ENCODE measurements around the gene UBR3.

Gene UBR3

DNA sequence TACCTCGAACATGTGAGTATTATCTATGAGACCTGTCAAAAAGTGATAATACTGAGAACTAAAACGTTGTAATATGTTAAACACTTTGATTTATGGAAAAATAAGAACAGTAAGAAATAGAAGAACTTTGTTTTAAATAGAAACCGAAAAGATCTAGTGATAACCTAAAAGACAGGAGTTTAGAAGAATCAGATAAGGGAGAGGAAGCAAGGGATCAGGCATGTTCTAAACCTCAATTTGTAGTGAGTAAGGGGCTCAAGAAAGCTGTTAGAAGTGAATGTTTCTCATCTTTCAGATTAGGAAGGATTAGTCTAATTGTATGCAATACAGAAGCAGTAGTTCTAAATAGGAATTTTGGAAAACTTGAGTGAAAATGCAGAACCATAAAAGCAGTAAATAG is 182.0 kb downstream of the UBR3 start:
- DNase-seq: no peak

DNA sequence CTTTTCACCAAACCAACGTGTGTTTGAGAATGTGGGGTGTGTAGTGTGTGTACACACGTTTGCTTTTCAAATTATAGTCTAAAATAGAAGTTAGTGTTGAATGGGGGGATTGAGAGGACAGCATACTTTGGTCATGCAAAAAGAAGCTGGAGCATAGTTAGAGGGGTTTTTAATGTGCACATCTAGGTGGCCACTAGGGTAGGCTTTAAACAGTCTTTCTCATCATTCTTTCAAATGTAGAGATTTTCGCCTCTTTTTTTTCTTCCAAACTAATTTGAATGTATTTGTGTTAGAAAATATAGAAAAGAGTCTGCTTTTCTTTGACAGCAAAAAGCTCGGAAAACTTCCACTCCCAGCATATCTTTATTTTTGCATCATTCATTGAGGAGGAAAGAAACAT is 185.5 kb downstream of the UBR3 start:
- no peak for DNase-seq

DNA sequence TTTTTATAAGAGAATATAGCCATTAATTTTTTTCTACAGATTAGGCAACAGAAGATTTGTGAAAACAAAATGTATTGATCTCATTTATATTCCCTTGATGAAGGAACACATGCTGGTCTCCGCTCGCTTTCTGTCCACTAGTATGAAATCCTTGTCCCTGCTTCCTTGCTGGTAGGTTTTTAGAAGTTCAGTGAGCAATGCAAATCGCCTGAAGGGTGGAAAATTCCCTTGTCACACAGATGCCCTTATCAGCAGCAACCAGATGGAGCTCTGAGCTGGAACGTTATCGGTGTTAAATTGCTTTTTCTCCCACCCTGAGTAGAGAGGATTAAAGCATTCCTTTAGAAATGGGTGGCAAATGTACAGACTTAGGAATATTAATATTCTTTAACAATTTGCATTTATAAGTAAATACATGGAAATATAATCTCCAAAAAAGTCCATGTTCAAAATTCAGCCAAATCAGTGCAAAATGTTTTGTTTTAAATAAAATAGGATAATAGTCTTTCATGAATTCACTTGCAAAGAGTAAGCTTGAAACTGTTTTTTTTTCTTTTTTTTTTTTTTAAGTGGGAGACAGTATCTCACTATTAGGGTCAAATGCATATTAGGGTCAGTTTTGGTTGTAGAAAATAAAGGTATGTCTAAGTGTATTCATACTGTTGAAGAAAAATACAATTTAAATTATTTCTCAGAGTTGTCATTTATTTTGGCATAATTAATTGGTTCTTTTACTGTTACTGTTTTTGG is 186.7 kb downstream of the UBR3 start:
- no peak for DNase-seq

DNA sequence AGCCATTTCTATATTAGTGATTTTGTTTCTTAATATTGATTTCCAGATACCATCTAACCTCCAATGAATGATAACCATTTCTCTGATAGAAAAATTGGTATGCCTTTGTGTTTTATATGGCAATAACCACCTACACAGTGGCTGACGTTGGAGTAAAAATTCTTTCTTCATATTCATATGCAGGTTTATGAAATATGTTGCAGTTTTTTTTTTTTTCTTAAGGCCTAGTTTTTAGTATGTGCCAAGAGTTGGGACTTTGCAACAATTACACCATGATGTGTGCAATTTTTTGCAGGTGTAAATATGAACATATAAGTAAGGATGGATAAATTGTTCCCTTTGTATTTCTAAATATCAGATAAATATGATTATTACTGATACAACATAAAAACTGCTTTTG is 187.5 kb downstream of the UBR3 start:
- DNase-seq: no peak

DNA sequence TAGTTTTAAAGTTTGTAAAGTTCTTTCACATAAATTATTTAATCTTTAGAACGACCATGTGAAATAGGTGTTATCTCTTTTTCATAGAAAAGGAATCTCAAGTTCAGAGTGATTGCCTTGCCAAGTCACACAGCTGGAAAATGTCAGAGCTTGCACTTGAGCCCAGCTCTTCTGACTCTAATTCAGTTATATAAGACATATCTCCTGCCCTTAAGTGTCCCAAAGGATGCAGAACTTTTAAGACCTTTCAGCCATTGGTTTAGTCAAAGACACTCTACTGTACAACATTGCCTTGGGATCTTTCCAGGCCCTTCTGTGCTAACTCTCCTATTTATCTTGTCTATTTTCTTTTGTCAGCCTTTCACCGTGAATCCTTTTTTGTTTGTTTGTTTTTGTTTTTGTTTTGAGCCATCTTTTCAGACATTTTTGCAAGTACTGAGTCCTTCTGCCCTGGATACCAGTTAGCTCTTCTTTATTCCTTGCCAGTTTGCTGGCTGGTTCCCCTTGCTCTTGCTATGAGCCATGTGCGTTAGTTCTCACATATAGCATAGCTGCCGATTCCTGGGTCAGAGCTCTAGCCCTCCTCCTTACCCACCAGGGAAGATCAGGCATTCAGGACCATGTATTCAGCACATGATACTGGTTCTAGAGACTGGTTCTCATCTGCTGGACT is 190.7 kb downstream of the UBR3 start:
- no peak for DNase-seq

DNA sequence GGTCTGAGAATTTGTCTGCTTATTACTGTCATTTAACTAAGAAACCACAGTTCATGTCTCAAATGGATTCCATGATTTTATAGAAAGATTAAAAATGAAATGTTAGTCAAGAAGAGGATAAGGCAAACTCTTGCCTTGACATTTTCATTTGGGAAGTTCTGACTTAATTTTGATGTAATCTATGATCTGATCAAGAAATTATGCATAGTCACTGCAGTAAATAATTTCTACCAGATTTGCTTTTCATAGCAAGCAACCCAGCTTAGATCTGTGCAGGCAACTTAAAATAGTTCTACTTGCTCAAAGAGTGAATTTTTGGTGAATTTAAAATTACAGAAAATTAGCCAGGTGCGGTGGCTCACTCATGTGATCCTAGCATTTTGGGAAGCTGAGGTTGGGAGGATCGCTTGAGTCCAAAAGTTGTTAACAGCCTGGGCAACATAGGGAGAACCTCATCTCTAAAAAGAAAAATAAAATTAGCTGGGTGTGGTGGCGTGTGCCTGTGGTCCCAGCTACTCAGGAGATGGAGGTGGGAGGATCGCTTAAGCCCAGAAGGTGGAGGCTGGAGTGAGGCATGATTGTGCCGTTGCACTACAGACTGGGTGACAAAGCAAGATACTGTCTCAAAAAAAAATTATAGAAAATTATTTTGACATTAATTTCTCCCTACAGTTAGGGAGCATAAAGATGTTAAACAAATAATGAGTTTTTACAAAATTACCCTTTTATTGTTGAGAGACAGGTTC is 192.0 kb downstream of the UBR3 start:
- DNase-seq: no peak

DNA sequence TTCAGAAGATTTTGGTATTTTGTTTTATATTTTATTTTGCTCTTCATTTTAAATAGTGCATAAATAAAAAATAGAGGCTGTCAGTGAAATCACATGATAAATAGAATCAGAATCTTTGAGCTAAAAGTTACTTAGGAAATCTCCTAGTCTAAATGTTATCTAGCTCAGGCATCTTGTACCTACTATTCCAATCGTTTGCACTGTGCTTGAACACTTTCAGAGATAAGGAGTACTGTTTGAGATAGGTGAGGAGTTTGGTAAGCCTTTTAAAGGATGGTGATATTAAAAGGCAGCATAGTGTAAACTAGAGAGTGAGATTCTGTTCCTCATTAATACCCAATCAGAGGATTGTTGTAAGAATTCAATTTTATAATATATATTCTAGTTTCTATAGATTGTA is 193.5 kb downstream of the UBR3 start:
- DNase-seq: no peak

DNA sequence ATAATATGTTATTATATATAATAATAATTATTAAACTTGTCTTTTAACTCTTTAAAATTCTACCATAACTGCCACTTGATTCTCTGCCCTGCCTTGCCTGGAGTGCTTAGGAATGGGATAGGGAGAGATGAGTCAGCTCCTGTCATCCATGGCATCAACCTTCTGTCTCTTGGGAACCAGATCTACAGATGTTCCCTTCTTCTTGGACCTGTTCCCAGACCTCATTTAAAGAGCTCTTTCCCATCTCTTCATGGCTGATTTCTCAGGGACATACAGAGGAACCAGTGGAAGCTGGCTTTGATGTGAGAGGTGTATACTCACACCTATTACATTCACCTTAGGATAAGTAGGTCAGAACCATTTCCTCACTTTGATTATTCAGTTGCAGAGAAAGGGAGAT is 195.4 kb downstream of the UBR3 start:
- DNase-seq: peak; percentile 31

DNA sequence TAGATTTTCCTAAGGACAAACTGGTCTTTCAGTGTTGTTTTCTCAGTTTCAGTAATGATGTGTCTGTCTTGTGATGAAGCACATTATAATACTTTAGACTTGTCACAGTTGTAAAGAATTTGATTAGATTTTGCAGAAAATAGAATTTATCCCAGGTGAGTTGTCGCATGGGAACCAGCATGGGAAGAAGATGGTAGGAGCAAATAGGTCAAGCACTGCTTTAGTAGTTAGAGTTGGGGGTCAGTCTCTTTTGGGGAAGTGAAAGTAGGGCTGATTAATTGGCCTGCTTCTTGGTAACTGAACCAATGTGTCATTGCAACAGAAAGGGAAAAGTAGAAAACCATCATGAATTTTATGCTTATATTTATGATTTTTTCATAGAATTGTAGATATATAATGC is 197.5 kb downstream of the UBR3 start:
- no peak for DNase-seq

DNA sequence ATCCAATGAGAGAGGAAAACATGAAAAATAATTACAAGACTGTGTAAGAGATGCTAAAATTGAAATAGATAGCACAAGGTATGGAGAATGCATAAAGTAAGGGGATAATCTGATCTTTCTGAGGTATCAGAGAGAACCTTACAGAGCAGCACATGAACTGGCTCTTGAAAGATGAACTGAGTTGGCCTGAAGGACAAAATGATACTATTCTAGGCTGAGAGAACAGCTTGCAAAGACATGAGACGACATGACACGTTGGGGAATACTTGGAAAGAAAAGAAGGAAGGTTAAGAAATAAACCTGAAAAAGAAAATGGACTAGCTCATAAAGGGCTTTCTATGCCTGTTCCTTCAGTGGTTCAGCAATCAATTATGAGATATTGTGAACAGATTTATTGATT is 198.0 kb downstream of the UBR3 start:
- DNase-seq: no peak

DNA sequence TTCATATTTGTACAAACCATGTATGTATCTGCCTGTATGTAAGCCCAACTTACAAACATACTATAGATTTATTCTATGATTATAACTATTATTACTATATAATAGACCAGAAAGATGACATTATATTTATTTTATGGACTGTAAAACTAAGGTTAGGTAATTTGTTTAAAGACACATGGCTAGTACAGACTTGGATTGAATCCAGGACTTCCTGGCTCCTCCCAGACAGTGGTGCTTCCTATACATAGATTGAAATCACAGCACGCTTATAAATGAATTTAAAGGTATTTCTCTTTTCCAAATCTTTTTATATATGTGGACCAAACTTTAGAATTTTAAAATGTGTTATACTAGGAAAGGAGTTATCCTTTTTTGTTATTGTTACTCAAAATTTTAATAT is 199.1 kb downstream of the UBR3 start:
- DNase-seq: no peak

DNA sequence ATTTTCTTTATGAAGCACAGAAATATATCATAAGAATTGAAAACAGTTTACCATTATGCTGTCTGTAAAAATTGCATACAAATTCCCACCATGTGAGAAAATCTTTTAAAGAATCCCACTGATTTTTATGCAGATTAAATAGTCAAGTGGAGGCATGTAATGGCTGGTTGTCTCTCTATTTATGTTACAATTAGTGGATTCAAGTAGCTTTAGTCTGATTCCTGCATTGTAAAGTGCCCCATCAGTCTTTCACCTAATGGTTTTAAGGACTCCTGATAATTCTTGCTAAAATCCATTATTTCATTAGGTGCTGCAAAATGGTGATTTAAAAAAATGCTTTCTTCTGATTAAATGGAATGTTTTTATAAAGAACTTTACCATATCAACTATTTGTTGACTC is 202.3 kb downstream of the UBR3 start:
- DNase-seq: peak; percentile 22

DNA sequence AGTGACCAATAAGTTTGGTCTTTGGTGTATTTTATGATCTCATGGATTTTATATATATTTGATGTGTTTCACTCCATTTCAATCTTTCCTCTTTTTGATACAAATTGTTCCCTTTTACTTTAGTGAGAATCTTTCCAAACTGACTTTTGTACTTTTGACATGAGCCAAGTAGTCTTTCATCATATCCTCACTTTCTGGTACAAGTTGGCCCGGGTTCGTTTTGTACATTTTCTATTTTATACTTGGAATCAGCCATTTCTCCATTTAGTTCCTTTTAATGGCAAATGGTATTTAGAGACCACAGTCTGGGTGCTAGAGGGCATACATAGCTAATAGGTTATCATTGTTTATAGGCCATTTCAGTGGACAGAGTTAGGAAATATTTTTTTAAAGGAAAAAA is 202.8 kb downstream of the UBR3 start:
- no peak for DNase-seq

DNA sequence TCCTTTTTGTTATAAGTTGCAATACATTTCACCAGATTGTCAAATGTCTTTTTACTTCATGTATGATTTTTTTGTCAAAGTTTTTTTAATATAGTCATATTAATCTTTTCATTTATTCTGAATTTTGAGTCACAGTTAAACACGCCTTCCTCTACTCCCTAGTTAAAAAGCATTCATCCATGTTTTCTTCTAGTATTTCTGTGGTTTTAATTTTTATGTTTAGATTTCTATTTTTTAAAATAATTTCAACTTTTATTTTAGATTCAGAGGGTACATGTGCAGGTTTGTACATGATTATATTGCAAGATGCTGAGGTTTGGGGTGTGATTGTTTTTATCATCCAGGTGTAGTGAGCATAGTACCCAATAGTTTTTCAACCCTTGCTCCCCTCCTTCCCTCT is 204.0 kb downstream of the UBR3 start:
- DNase-seq: no peak

DNA sequence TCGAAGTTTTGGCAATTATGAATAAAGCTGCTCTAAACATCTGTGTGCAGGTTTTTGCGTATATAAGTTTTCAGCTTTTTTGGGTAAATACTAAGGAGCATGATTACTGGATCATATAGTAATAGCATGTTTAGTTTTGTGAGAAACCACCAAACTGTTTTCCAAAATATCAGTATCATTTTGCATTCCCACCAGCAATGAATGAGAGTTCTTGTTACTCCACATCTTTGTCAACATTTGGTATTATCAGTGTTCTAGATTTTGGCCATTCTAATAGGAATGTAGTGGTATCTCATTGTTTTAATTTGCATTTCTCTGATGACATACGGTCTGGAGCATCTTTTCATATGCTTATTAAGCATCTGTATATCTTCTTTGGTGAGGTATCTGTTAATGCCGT is 207.3 kb downstream of the UBR3 start:
- DNase-seq: no peak

DNA sequence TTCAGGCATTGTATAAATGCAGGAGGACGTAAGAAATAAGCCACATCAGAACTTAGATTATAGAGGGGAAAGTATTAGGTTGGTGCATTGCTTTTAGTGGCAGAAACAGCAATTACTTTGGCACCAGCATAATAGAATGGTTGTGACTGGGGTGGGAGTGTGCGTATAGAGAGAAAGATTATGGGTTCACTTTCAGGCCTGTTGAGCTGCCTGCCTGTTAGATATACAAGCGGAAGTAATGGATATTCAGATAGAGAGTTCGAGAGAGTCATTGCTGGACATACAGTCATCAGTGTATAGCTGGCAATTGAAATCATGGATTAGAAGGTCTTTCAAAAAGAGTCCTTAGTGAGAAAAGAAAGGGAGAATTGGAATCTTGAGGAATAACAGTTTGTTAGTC is 211.5 kb downstream of the UBR3 start:
- DNase-seq: no peak

DNA sequence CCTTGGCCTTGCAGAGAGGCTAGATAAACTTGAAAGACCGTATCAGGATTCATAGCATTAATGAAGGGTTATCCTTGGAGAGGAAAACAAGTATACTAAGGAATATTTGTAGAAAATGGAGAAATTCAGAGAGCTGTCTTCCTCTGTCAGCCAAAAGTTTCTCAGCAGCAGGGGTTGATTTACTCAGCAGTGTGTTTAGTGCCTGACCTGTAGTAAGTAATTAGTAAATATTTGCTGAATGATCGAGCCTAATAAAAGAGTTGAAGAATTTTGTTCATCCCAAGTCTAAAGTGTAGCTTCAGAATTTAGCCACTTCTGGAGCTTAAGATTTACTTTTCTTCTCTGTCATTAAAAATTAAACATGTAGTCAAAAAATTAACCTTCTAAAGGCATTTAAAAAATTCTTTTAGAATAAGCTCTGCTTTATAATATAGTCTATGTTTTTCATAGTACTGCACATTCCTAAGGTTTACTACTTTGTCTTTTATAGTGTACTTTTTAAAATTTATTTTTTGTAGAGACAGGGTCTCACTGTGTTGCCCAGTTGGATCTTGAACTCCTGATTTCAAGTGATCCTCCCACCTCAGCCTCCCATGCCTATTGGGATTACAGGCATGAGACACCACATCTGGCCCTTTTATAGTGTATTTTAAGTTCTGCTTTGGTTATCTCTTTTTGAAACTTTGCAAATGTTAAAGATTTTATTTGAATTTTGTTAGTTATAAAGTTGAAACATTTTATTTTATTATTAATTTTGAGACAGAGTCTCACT is 212.3 kb downstream of the UBR3 start:
- DNase-seq: no peak

DNA sequence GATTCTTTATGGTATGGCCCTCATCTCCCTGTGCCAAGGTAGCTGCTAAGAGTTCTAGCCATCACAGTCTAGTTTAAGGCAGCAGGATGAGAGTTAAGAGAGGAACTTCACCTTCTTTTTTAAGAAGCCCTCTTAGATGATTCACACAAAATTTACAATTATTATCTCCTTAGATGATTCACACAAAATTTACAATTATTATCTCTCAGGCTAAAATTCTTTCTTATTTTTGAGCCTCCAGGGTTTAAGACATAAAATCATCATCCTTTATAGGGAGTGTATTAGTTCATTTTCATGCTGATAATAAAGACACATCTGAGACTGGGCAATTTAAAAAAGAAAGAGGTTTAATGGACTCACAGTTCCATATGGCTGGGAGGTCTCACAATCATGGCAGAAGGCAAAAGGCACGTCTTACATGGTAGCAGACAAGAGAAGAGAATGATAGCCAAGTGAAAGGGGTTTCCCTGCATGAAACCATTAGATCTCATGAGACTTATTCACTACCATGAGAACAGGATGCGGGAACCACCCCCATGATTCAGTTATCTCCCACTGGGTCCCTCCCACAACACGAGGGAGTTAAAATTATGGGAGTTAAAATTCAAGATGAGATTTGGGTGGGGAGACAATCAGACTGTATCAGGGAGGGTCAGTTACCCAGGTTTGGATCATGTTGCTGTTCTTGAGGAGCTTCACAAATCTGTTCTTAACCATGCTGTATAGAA is 217.7 kb downstream of the UBR3 start:
- DNase-seq: no peak

DNA sequence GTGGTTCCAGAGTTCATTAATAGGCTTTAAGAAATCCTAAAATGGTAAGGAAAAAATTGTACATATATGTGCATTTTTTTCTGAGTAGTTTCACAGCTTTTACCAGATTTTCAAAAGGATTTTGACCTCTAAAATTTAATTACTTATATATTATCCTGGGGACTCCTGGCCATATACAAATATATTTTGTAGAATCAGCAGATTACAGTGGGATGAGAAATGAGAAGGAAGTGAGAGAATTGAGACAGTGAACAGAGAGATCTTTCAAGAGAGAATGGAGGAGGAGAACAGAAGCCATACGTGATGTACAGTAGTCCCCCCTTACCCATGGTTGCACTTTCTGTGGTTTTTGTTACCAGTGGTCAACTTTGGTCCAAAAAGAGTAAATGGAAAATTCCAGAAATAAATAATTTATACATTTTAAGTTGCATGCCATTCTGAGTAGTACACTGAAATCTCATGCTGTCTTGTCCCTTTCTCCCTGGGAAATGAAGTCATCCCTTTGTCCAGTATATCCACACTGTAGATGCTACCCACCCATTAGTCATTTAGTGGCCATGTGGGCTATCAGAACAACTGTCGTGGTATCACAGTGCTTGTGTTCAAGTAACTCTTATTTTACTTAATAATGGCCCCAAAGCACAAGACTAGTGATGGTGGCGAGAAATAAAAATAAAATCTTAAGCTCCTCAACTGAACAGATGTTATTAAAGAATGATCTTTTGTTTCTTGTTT is 220.2 kb downstream of the UBR3 start:
- no peak for DNase-seq

DNA sequence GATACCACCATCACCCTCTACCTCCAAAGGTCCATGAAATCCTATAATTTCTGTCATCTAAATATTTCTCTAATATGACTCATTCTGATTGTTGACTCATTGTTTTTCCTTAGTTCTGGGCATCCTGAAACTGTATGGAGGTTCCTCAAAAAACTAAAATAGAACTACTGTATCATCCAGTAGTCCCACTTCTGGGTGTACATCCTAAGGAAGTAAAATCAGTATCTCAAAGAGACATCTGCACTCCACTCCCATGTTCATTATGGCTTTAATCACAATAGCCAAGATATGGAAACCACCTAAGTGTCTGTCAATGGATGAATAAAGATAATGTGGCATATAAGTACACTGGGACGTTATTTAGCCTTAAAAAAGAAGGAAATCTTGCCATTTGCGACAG is 224.9 kb downstream of the UBR3 start:
- no peak for DNase-seq

DNA sequence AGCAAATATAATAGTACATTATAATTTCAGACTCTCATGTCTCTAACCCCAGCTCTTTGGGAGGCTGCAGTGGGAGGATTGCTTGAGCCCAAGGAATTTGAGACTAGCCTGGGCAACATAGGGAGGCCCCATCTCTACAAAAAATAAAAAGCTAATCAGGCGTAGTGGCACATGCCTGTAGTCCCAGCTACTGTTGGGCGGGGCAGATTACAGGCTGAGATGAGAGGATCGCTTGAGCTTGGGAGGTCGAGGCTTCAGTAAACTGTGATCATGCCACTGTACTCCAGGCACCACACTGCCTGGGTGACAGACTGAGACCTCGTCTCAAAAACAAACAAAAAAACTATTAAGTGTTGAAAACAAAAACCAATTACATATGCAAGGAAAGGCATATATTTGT is 227.7 kb downstream of the UBR3 start:
- no peak for DNase-seq

DNA sequence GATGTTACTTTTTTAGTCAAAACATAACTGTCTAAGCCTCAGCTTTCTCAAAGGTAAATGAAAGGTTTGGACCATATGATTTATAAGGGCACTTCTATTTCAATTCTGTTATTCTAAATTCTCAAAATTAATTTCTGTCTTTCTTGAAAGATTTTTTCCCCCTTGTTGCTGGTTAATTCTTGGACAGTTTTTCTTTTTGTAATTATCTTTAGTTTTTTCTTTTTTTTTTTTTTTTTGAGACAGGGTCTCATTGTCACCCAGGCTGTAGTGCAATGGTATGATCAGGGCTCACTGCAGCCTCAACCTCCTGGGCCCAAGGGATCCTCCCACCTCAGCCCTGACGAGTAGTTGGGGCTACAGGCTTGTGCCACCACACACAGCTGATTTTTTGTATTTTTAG is 229.6 kb downstream of the UBR3 start:
- DNase-seq: no peak
